NCI-H2196 treated with DMSO at 0.1 percent for 48 hours (cell line): Measurements from ENCODE around the gene ATP1B1.
"Not testable (repeated sequence)": the region's sequence is repeated elsewhere in the genome, so short reads cannot be mapped to it uniquely, and the experiment has no call there.

Experiments used
- DNase-seq: peaks from one replicate; lab custom pipeline; 2025; ENCODE audit not compliant: unreplicated experiment; lab: John Stamatoyannopoulos, UW

ATP1B1 gene

GRCh38 chr1:169113613-169114119, 7.2 kb downstream of the ATP1B1 start:
- no peak for DNase-seq

- DNase-seq = peak; percentile 91
These were observed 9.5 kb downstream of the ATP1B1 start for GRCh38 chr1:169115891-169116585.

- DNase-seq = no peak
These were observed 10.5 kb downstream of the ATP1B1 start for GRCh38 chr1:169117014-169117413.

GRCh38 chr1:169117599-169117998, 11.1 kb downstream of the ATP1B1 start:
- DNase-seq = no peak

GRCh38 chr1:169118227-169118626, 11.7 kb downstream of the ATP1B1 start:
- DNase-seq = no peak

- no peak for DNase-seq
These were observed 12.9 kb downstream of the ATP1B1 start for GRCh38 chr1:169119405-169119804.

- no peak for DNase-seq
These were observed 13.6 kb downstream of the ATP1B1 start for GRCh38 chr1:169120066-169120465.

- DNase-seq = no peak
These were observed 14.8 kb downstream of the ATP1B1 start for GRCh38 chr1:169121146-169121923.

- no peak for DNase-seq
These were observed 16.5 kb downstream of the ATP1B1 start for GRCh38 chr1:169122976-169123375.

GRCh38 chr1:169124459-169124858, 18.0 kb downstream of the ATP1B1 start:
- DNase-seq = no peak

- not testable (repeated sequence) for DNase-seq
These were observed 19.1 kb downstream of the ATP1B1 start for GRCh38 chr1:169125597-169125996.

GRCh38 chr1:169126335-169126734, 19.8 kb downstream of the ATP1B1 start:
- no peak for DNase-seq

GRCh38 chr1:169127305-169127704, 20.8 kb downstream of the ATP1B1 start:
- no peak for DNase-seq

GRCh38 chr1:169128562-169128961, 22.1 kb downstream of the ATP1B1 start:
- DNase-seq = no peak

GRCh38 chr1:169129109-169129784, 22.8 kb downstream of the ATP1B1 start:
- DNase-seq = no peak

GRCh38 chr1:169130683-169131082, 24.2 kb downstream of the ATP1B1 start:
- no peak for DNase-seq

GRCh38 chr1:169132512-169133227, 26.2 kb downstream of the ATP1B1 start:
- DNase-seq = no peak

GRCh38 chr1:169133228-169133576, 26.7 kb downstream of the ATP1B1 start:
- DNase-seq = no peak

GRCh38 chr1:169133801-169134502, 27.5 kb downstream of the ATP1B1 start:
- no peak for DNase-seq

- DNase-seq = no peak
These were observed 30.9 kb downstream of the ATP1B1 start for GRCh38 chr1:169137357-169137756.
